ENCODE data around the gene LSM12.

The LSM12 gene

DNA sequence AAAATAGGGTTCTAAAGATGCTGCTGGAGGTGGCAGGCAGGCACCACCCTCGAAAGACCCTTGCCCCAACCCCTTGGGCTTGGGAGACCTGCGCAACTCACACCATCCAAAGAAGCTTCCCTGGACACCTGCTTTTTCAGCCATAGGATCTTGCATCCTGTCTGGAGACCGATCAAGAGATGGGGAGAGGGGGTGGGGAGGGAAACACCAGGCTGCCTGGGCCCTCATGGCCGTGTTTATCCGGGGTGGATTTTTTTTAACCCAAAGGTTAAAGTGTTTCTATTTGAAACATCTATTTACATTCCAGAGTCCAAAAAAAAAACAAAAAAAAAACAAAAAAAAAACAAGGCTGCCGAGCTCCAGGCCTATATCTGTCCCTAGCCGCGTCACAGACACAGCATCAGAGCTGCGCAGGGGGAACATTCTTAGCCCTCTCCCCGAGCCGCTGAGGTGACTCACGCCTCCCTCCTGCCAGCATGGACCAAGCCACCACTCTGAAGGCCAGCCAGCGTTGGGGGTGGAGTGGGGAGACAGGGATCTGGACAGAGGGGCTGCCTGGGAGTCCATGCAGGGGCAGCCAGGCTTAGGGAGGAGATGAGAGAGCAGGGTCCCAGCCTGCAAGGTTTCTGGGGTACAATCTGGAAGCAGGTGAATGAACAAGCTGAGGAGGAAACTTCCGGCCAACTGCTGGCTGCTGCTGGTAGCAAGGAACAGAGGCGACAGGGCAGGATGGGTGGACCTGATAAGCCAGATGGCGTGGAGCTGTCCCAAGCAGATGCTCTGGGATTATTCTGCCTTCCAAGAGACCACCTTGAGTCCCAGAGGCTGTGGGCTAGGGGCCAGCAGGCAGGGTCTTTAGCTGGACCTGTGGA is 42.2 kb upstream of the LSM12 start:
- no peak overlapping the region for H3K9ac ChIP-seq (ENCODE audit: low read length)
- H3K36me3 ChIP-seq (ENCODE audit: low read length), result no peaks in the 10 kb centered on the region
- TF ChIP-seq EZH2phosphoT487 (conservative IDR thresholded peaks at IDR 0.05; ENCODE audit: low read length), result no peak
- TF ChIP-seq, protein P1, sequence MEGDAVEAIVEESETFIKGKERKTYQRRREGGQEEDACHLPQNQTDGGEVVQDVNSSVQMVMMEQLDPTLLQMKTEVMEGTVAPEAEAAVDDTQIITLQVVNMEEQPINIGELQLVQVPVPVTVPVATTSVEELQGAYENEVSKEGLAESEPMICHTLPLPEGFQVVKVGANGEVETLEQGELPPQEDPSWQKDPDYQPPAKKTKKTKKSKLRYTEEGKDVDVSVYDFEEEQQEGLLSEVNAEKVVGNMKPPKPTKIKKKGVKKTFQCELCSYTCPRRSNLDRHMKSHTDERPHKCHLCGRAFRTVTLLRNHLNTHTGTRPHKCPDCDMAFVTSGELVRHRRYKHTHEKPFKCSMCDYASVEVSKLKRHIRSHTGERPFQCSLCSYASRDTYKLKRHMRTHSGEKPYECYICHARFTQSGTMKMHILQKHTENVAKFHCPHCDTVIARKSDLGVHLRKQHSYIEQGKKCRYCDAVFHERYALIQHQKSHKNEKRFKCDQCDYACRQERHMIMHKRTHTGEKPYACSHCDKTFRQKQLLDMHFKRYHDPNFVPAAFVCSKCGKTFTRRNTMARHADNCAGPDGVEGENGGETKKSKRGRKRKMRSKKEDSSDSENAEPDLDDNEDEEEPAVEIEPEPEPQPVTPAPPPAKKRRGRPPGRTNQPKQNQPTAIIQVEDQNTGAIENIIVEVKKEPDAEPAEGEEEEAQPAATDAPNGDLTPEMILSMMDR (IDR thresholded peaks at IDR 0.05; ENCODE audit: insufficient read depth, low read length, poor library complexity, severe bottlenecking), result no peak
- H3K9me3 ChIP-seq (ENCODE audit: insufficient read depth, low read length), result no peaks in the 10 kb centered on the region
- no peak overlapping the region for H2AFZ ChIP-seq (ENCODE audit: low read depth, low read length, severe bottlenecking)
- no peaks in the 10 kb centered on the region for H3K79me2 ChIP-seq (ENCODE audit: insufficient read depth, low read length)
- H3K4me3 ChIP-seq (ENCODE audit: insufficient read depth, low read length, poor library complexity, severe bottlenecking), result no peak overlapping the region
- H3K27ac ChIP-seq (ENCODE audit: low read depth, low read length), result no peak overlapping the region
- H3K27me3 ChIP-seq (ENCODE audit: low read length), result no peaks in the 10 kb centered on the region
- no peak overlapping the region for H3K4me2 ChIP-seq (ENCODE audit: low read depth, low read length, poor library complexity, severe bottlenecking)
- H3F3A ChIP-seq (ENCODE audit: insufficient read depth), result no peaks in the 10 kb centered on the region
- no peaks in the 10 kb centered on the region for H3K9me2 ChIP-seq (replicated peaks; ENCODE audit: insufficient read depth, low read length)
- H4K20me1 ChIP-seq (ENCODE audit: low read depth, low read length), result no peaks in the 10 kb centered on the region

DNA sequence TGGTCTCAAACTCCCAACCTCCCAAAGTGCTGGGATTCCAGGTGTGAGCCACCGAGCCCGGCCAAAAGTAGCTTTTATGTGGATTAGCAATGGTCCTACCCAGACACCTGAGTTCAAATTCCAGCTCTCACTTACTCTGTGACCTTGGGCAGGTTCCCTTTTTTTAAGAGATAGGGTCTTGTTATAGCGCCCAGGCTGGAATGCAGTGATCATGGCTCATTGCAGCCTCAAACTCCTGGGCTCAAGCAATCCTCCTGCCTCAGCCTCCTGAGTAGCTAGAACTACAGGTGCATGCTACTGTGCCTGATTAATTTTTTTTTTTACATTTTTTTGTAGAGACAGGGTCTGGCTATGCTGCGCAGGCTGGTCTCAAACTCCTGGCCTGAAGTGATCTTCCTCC is 40.3 kb upstream of the LSM12 start:
- no peaks in the 10 kb centered on the region for H3K36me3 ChIP-seq (ENCODE audit: low read length)
- H3K4me3 ChIP-seq (ENCODE audit: insufficient read depth, low read length, poor library complexity, severe bottlenecking), result no peak overlapping the region
- H3K9me2 ChIP-seq (replicated peaks; ENCODE audit: insufficient read depth, low read length), result no peaks in the 10 kb centered on the region
- no peak overlapping the region for H3K4me2 ChIP-seq (ENCODE audit: low read depth, low read length, poor library complexity, severe bottlenecking)
- H3F3A ChIP-seq (ENCODE audit: insufficient read depth), result no peaks in the 10 kb centered on the region
- H4K20me1 ChIP-seq (ENCODE audit: low read depth, low read length), result no peaks in the 10 kb centered on the region
- no peaks in the 10 kb centered on the region for H3K27me3 ChIP-seq (ENCODE audit: low read length)
- TF ChIP-seq EZH2phosphoT487 (conservative IDR thresholded peaks at IDR 0.05; ENCODE audit: low read length), result no peak
- TF ChIP-seq, protein P1 (IDR thresholded peaks at IDR 0.05; ENCODE audit: insufficient read depth, low read length, poor library complexity, severe bottlenecking), result no peak
- H3K9me3 ChIP-seq (ENCODE audit: insufficient read depth, low read length), result no peaks in the 10 kb centered on the region
- H2AFZ ChIP-seq (ENCODE audit: low read depth, low read length, severe bottlenecking), result no peak overlapping the region
- no peak overlapping the region for H3K9ac ChIP-seq (ENCODE audit: low read length)
- no peak overlapping the region for H3K27ac ChIP-seq (ENCODE audit: low read depth, low read length)
- H3K79me2 ChIP-seq (ENCODE audit: insufficient read depth, low read length), result no peaks in the 10 kb centered on the region

DNA sequence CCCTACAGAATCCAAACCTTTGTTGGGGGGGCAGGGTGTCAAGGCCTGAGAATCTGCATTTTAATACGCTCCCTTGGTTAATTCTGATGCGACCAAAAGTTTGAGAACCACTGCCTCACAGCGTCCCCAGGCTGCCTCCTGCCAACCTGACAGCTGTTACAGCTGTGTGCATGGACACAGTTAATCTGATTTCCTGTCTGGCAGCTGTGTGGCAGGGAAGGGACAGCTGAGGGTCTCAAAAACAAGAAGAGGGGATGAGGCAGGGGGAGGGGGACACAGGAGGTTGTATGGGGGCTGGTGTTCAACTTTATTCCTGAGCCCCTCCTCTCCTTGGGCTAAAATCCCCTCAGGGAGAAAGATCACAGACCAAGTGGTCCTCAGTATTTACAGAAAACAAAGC is 39.5 kb upstream of the LSM12 start:
- H3K4me3 ChIP-seq (ENCODE audit: insufficient read depth, low read length, poor library complexity, severe bottlenecking), result no peak overlapping the region
- no peak overlapping the region for H3K4me2 ChIP-seq (ENCODE audit: low read depth, low read length, poor library complexity, severe bottlenecking)
- H3K27ac ChIP-seq (ENCODE audit: low read depth, low read length), result no peak overlapping the region
- H3K9ac ChIP-seq (ENCODE audit: low read length), result no peak overlapping the region
- H3K9me3 ChIP-seq (ENCODE audit: insufficient read depth, low read length), result no peaks in the 10 kb centered on the region
- no peaks in the 10 kb centered on the region for H4K20me1 ChIP-seq (ENCODE audit: low read depth, low read length)
- no peaks in the 10 kb centered on the region for H3K9me2 ChIP-seq (replicated peaks; ENCODE audit: insufficient read depth, low read length)
- H3K79me2 ChIP-seq (ENCODE audit: insufficient read depth, low read length), result no peaks in the 10 kb centered on the region
- H3K36me3 ChIP-seq (ENCODE audit: low read length), result no peaks in the 10 kb centered on the region
- TF ChIP-seq, protein P1 (IDR thresholded peaks at IDR 0.05; ENCODE audit: insufficient read depth, low read length, poor library complexity, severe bottlenecking), result no peak
- no peak for TF ChIP-seq EZH2phosphoT487 (conservative IDR thresholded peaks at IDR 0.05; ENCODE audit: low read length)
- H2AFZ ChIP-seq (ENCODE audit: low read depth, low read length, severe bottlenecking), result no peak overlapping the region
- H3K27me3 ChIP-seq (ENCODE audit: low read length), result no peaks in the 10 kb centered on the region
- no peaks in the 10 kb centered on the region for H3F3A ChIP-seq (ENCODE audit: insufficient read depth)

Data from SU-DHL-6 (cell line).